B cell (primary cell): Measurements from ENCODE around the gene SLITRK4. TPM values are rescaled to one million over a fixed set of nuclear protein-coding genes. Genes with fewer than 3 reads are reported as not detected.

Source experiments
- ATAC-seq: fragments of 200-7000 bp; cut with Tn5 transposase; one replicate; pipeline ENCODE4 v1.10.0; 2021; ENCODE audit warnings: low read depth, mild to moderate bottlenecking, moderate number of reproducible peaks, moderate library complexity
- CTCF ChIA-PET: fragments of 350-600 bp; sonication (Branson Sonifier 250); formaldehyde crosslinking; loops from one replicate; lab custom pipeline; 2021; ENCODE audit warnings: antibody characterized with exemption, inconsistent platforms; lab: Charles Lee
- POLR2A ChIA-PET: fragments of 350-600 bp; sonication (Branson Sonifier 250); formaldehyde crosslinking; loops from one replicate; lab custom pipeline; 2021; ENCODE audit warnings: antibody characterized with exemption; lab: Charles Lee
- DNase-seq: peaks from one replicate; pipeline ENCODE4 v3.0.0; 2013
- H2AFZ ChIP-seq: 2 replicates; pipeline ENCODE4 v1.6.1; 2012; ENCODE audit warnings: mild to moderate bottlenecking, low read depth, low read length; ENCODE audit not compliant: insufficient read depth, poor library complexity, severe bottlenecking
- H3K27ac ChIP-seq, 2 donors: 1 replicate in 1 of 2; 2 replicates in 1 of 2; pipeline ENCODE4 v1.5.1; 2012 to 2013; ENCODE audit warnings: low read length in 2 of 2, mild to moderate bottlenecking in 2 of 2, moderate library complexity in 1 of 2
- H3K27me3 ChIP-seq, 4 experiments: fragments of 200-600 bp in 1 of 4; sonication (generic) in 1 of 4; replicated peaks in 1 of 4; 1 replicate in 2 of 4; 2 replicates in 2 of 4; pipeline versions ENCODE4 v1.6.1 to v1.7.0; 2013 to 2016; ENCODE audit warnings: low read length in 3 of 4, mild to moderate bottlenecking in 2 of 4, mixed read lengths in 1 of 4, moderate library complexity in 1 of 4; ENCODE audit not compliant: insufficient read depth in 4 of 4, control insufficient read depth in 3 of 4; ENCODE audit errors: control extremely low read depth in 1 of 4
- H3K36me3 ChIP-seq, 2 experiments: replicated peaks in 1 of 2; 1 replicate in 1 of 2; 2 replicates in 1 of 2; pipeline versions ENCODE4 v1.6.1 to v1.7.1; 2013; ENCODE audit warnings: low read length in 1 of 2; ENCODE audit not compliant: insufficient read depth in 2 of 2, control insufficient read depth in 1 of 2; ENCODE audit errors: control extremely low read depth in 1 of 2, extremely low read depth in 1 of 2
- H3K4me1 ChIP-seq, 2 donors: fragments of 200-600 bp in 1 of 2; sonication (generic) in 1 of 2; 1 replicate in 1 of 2; 2 replicates in 1 of 2; pipeline versions ENCODE4 v1.5.1 to v1.6.1; 2013 to 2017; ENCODE audit warnings: low read length in 2 of 2; ENCODE audit not compliant: control insufficient read depth in 2 of 2, insufficient read depth in 2 of 2
- H3K4me2 ChIP-seq: replicated peaks from 2 replicates; pipeline ENCODE3; 2012; ENCODE audit warnings: mild to moderate bottlenecking, low read depth, low read length; ENCODE audit not compliant: poor library complexity, severe bottlenecking
- H3K4me3 ChIP-seq, 5 experiments: fragments of 200-600 bp in 1 of 5; sonication (generic) in 1 of 5; 1 replicate in 3 of 5; 2 replicates in 2 of 5; pipeline versions ENCODE4 v1.5.1 to v1.7.0; 2011 to 2016; ENCODE audit warnings: low read length in 4 of 5, mild to moderate bottlenecking in 4 of 5, low read depth in 2 of 5, control low read depth in 1 of 5, moderate library complexity in 1 of 5; ENCODE audit not compliant: insufficient read depth in 1 of 5; ENCODE audit errors: control extremely low read depth in 1 of 5, extremely low read depth in 1 of 5
- H3K79me2 ChIP-seq: fragments of 200-600 bp; sonication (generic); one replicate; pipeline ENCODE4 v1.6.0; 2016; ENCODE audit warnings: low read length; ENCODE audit not compliant: control insufficient read depth, insufficient read depth
- H3K9ac ChIP-seq: fragments of 200-600 bp; sonication (generic); 2 replicates; pipeline ENCODE4 v1.6.1; 2017; ENCODE audit warnings: mild to moderate bottlenecking, low read length, moderate library complexity
- H3K9me3 ChIP-seq, 3 donors: one replicate each; pipeline versions ENCODE4 v1.6.1 to v1.7.1; 2013; ENCODE audit warnings: low read length in 2 of 3; ENCODE audit not compliant: control insufficient read depth in 2 of 3, insufficient read depth in 1 of 3; ENCODE audit errors: control extremely low read depth in 1 of 3
- H4K20me1 ChIP-seq: 2 replicates; pipeline ENCODE4 v1.6.0; 2012; ENCODE audit warnings: mild to moderate bottlenecking, low read length; ENCODE audit not compliant: insufficient read depth, control insufficient read depth, poor library complexity, severe bottlenecking
- H3K27ac Mint-ChIP-seq: one replicate; pipeline ENCODE4 v1.8.0; 2021; ENCODE audit warnings: mixed read lengths
- H3K27me3 Mint-ChIP-seq: one replicate; pipeline ENCODE4 v1.8.0; 2021; ENCODE audit warnings: mixed read lengths
- H3K4me1 Mint-ChIP-seq: one replicate; pipeline ENCODE4 v1.8.0; 2021; ENCODE audit warnings: mixed read lengths
- H3K4me3 Mint-ChIP-seq: one replicate; pipeline ENCODE4 v1.8.0; 2021; ENCODE audit warnings: mixed read lengths
- H3K9me3 Mint-ChIP-seq: one replicate; pipeline ENCODE4 v1.8.0; 2022; ENCODE audit warnings: mixed read lengths; ENCODE audit not compliant: insufficient read depth
- EZH2 ChIP-seq: IDR thresholded peaks from 2 replicates; pipeline ENCODE4 v1.6.1; 2012; ENCODE audit warnings: borderline replicate concordance, low read depth, mild to moderate bottlenecking, moderate library complexity, low read length; ENCODE audit not compliant: insufficient read depth, poor library complexity, severe bottlenecking
- WGBS: methylation state at CpG from one replicate; pipeline ENCODE4 v1.1.5; 2013; ENCODE audit warnings: missing lambda C conversion rate; ENCODE audit not compliant: insufficient coverage; 5-methylcytosine and 5-hydroxymethylcytosine counted together
- intact Hi-C: fragments of 100-400 bp; cut with micrococcal nuclease; formaldehyde crosslinking; loops from one replicate; pipeline ENCODE4 v1.10.0; 2022
- polyA plus RNA-seq: library from polyadenylated mRNA; depleted of rRNA; stranded (reverse); fragments of >200 nt; gene quantifications from 2 replicates; pipeline ENCODE4 v1.2.3, GENCODE V29; 2012
- total RNA-seq, 2 donors: library from RNA; stranded (reverse); fragments of 120-200 nt in 1 of 2; gene quantifications; 1 replicate in 1 of 2; 2 replicates in 1 of 2; pipeline versions ENCODE4 v1.2.3 to v1.2.4, GENCODE V29; 2013 to 2022
- TF ChIP-seq, protein P1 (sequence below): fragments of 200-600 bp; IDR thresholded peaks from one replicate; pipeline ENCODE4 v1.8.0; 2022; ENCODE audit warnings: antibody characterized with exemption, mild to moderate bottlenecking

SLITRK4 gene
- total and polyA plus RNA-seq, 2 donors (not counting 1 experiment from before 2014, with no cell fraction given), result 0.01 TPM; not detected in 1

DNA sequence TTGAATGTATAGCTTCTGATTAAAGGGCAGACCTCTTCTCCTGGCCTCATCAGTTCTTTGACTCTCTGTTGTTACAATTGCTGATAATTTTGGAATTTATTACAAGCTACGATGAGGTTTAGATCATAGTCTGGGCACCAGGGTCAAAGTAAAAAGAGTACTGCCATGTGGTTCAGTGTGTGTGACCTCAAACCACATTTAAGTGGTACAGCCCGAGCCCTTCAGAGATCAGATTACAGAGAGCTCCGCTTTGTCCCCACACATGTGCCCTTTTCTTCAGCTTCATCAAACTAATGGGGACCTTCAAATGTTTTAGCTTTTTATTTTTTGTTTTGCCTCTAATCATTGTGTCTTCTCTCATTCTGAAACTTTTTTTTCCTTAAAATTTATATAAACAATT, 47.6 kb upstream of the SLITRK4 start:
- H3K9me3 Mint-ChIP-seq, result peaks cover 10% of the 10 kb centered on the region
- Histone ChIP-seq H4K20me1 (no peaks in the 10 kb centered on the region), H2AFZ (no peak overlapping the region), H3K79me2 (no peaks in the 10 kb centered on the region), H3K27me3 (no peaks in the 10 kb centered on the region), H3K9me3 (no peaks in the 10 kb centered on the region), H3K4me3 (no peak overlapping the region), H3K4me1 (no peaks in the 10 kb centered on the region), H3K9ac (no peak overlapping the region), H3K27ac (no peak overlapping the region), H3K36me3 (no peaks in the 10 kb centered on the region), H3K4me2 (no peak overlapping the region)
- H3K4me3 Mint-ChIP-seq, result no peak overlapping the region
- H3K27me3 Mint-ChIP-seq, result no peaks in the 10 kb centered on the region
- TF ChIP-seq, protein P1, sequence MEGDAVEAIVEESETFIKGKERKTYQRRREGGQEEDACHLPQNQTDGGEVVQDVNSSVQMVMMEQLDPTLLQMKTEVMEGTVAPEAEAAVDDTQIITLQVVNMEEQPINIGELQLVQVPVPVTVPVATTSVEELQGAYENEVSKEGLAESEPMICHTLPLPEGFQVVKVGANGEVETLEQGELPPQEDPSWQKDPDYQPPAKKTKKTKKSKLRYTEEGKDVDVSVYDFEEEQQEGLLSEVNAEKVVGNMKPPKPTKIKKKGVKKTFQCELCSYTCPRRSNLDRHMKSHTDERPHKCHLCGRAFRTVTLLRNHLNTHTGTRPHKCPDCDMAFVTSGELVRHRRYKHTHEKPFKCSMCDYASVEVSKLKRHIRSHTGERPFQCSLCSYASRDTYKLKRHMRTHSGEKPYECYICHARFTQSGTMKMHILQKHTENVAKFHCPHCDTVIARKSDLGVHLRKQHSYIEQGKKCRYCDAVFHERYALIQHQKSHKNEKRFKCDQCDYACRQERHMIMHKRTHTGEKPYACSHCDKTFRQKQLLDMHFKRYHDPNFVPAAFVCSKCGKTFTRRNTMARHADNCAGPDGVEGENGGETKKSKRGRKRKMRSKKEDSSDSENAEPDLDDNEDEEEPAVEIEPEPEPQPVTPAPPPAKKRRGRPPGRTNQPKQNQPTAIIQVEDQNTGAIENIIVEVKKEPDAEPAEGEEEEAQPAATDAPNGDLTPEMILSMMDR, result no peak
- TF ChIP-seq EZH2, result no peak
- ChIA-PET CTCF (no interaction called here), POLR2A (no interaction called here)
- intact Hi-C loops, result no loop called here
- ATAC-seq (no peak), DNase-seq (no peak)
- no peaks in the 10 kb centered on the region for H3K4me1 Mint-ChIP-seq
- no CpG with 5 or more reads among the region's 3 CpGs for WGBS
- no peak overlapping the region for H3K27ac Mint-ChIP-seq

DNA sequence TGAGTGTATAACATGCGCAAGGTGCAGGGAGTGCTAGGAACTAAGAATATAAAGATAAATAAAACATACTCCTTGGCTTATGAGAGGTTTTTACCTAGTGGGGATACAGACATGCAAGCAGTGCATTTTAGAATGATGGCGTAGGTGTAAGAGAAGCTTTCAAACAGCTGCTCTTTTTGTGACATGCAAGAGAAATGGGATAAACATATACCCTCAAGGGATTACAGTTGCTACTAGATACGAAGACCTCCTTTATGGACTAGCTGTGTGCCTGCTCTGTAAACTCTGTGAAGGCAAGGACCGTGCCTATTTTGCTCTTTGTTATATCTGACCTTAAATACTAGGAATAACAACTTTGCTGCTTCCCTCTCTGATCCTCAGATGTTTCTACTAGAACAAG, 39.0 kb upstream of the SLITRK4 start:
- DNase-seq, result no peak
- Histone ChIP-seq H3K4me3 (no peak overlapping the region), H3K36me3 (no peaks in the 10 kb centered on the region), H3K9ac (no peak overlapping the region), H3K79me2 (no peaks in the 10 kb centered on the region), H2AFZ (no peak overlapping the region), H3K4me1 (no peaks in the 10 kb centered on the region), H3K9me3 (no peaks in the 10 kb centered on the region), H4K20me1 (no peaks in the 10 kb centered on the region), H3K27me3 (no peaks in the 10 kb centered on the region), H3K4me2 (no peak overlapping the region), H3K27ac (no peak overlapping the region)
- H3K27me3 Mint-ChIP-seq, result no peaks in the 10 kb centered on the region
- no peak for ATAC-seq
- intact Hi-C loops, result no loop called here
- ChIA-PET POLR2A (no interaction called here), CTCF (no interaction called here)
- no peak overlapping the region for H3K4me3 Mint-ChIP-seq
- H3K27ac Mint-ChIP-seq, result no peak overlapping the region
- no peaks in the 10 kb centered on the region for H3K4me1 Mint-ChIP-seq
- TF ChIP-seq EZH2, result no peak
- TF ChIP-seq, protein P1, result no peak
- WGBS, result 80% methylated on average over 1 of the region's 4 CpGs
- H3K9me3 Mint-ChIP-seq, result peaks cover 2% of the 10 kb centered on the region
